ENCODE measurements around the gene CFAP46.
A peak's percentile ranks its signal among the peaks of the same experiment; 100 is the strongest.
"Not testable (repeated sequence)": the region's sequence is repeated elsewhere in the genome, so short reads cannot be mapped to it uniquely, and the experiment has no call there.

Gene CFAP46

GRCh38 chr10:132892004-132892403 lies 50.4 kb downstream of the CFAP46 start:
- H3K4me3 ChIP-seq (replicated peaks; ENCODE audit: low read depth, low read length) = no peak overlapping the region
- no peak for TF ChIP-seq CTCF (IDR thresholded peaks at IDR 0.05; ENCODE audit: low read length, missing control alignments)
- DNase-seq (ENCODE audit: low read depth) = peak; percentile 46

GRCh38 chr10:132891368-132891767 lies 51.0 kb downstream of the CFAP46 start:
- H3K4me3 ChIP-seq (replicated peaks; ENCODE audit: low read depth, low read length) = no peak overlapping the region
- TF ChIP-seq CTCF (IDR thresholded peaks at IDR 0.05; ENCODE audit: low read length, missing control alignments) = no peak
- no peak for DNase-seq (ENCODE audit: low read depth)

- H3K4me3 ChIP-seq (replicated peaks; ENCODE audit: low read depth, low read length) = no peak overlapping the region
- TF ChIP-seq CTCF (IDR thresholded peaks at IDR 0.05; ENCODE audit: low read length, missing control alignments) = no peak
- DNase-seq (ENCODE audit: low read depth) = no peak
These were observed 52.1 kb downstream of the CFAP46 start for GRCh38 chr10:132890301-132890700.

GRCh38 chr10:132889556-132889955 lies 52.8 kb downstream of the CFAP46 start:
- H3K4me3 ChIP-seq (replicated peaks; ENCODE audit: low read depth, low read length) = no peak overlapping the region
- no peak for DNase-seq (ENCODE audit: low read depth)
- TF ChIP-seq CTCF (IDR thresholded peaks at IDR 0.05; ENCODE audit: low read length, missing control alignments) = no peak

GRCh38 chr10:132888898-132889490 lies 53.4 kb downstream of the CFAP46 start:
- H3K4me3 ChIP-seq (replicated peaks; ENCODE audit: low read depth, low read length) = no peak overlapping the region
- no peak for DNase-seq (ENCODE audit: low read depth)
- TF ChIP-seq CTCF (IDR thresholded peaks at IDR 0.05; ENCODE audit: low read length, missing control alignments) = no peak

- DNase-seq (ENCODE audit: low read depth); H3K4me3 ChIP-seq (replicated peaks; ENCODE audit: low read depth, low read length): not testable (repeated sequence)
These were observed 53.9 kb downstream of the CFAP46 start for GRCh38 chr10:132888446-132888845.

- no peak for DNase-seq (ENCODE audit: low read depth)
- no peak for TF ChIP-seq CTCF (IDR thresholded peaks at IDR 0.05; ENCODE audit: low read length, missing control alignments)
- no peak overlapping the region for H3K4me3 ChIP-seq (replicated peaks; ENCODE audit: low read depth, low read length)
These were observed 55.9 kb downstream of the CFAP46 start for GRCh38 chr10:132886211-132887099.

All from fibroblast of pulmonary artery (primary cell).